Stimulated activated CD8-positive, alpha-beta memory T cell treated with anti-CD3 and anti-CD28 coated beads, Interleukin-7, amount 100 ng/mL, for 4 hours (primary cell): ENCODE data around the gene XRCC1.
"Not testable (repeated sequence)": the region's sequence is repeated elsewhere in the genome, so short reads cannot be mapped to it uniquely, and the experiment has no call there.

ENCODE experiments used
- DNase-seq, 2 donors: peaks; one replicate each; pipeline ENCODE4 v3.0.0-alpha.2; 2020; ENCODE audit warnings: low read depth in 2 of 2

XRCC1 gene

DNA sequence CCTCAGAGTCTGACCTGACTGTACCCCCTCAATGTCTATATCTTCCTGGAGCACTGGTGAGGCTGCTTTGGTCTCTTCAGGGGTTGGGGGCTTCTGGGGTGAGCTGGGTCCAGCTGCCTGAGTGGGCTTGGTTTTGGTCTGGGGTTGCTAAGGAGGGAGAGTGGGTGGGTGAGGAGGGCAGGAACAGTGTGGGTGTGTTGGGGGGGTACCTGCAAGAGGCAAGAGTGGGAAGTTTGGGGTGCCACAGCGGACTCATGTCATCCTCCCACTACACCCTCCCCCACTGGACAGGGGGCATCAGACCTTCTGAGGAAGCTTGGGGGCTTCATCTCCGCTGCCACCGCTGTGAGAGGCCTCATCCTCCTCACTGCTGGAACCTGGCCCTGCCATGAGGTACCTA is 28.7 kb downstream of the XRCC1 start:
- no peak for DNase-seq

- DNase-seq = no peak
Measured at GRCh38 chr19:43545981-43546380, 29.3 kb downstream of the XRCC1 start.

DNA sequence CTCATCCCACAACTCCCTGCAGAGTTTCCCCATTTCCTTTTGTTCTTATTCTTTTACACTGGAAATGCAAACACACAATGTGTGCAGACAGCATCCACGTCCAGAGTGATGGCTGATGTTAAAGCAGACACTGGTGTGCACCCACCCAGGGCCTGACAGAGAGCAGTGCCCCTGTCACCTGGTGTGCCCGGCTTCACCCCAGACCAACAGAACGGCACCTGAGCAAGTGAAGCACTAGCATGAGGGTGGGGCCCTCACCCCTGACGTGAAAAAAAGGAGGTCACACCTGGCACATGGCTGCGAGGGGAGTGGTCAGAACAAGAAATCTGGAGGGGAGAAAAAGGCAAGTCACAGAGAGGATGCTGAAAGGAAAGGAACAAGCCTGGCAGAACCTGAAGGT is 30.1 kb downstream of the XRCC1 start:
- DNase-seq = no peak

DNA sequence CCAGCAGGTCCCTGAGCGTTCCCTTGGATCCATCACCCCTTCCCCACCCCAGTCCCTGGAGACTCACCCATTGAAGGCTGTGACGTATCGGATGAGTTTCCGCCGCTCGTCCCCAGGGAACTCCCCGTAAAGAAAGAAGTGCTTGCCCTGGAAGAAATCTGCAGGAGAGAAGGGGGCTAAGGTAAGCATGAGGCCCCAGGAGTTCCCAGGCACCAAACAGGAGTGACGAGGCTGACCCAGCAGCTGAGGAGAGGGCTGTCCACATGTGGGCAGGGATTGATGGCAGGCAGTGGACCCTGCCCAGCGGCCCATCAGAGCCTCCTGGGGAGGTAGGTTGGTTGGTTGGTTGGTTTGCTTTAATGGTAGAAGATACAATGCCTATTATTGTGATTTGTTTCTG is 31.2 kb downstream of the XRCC1 start:
- no peak for DNase-seq

DNA sequence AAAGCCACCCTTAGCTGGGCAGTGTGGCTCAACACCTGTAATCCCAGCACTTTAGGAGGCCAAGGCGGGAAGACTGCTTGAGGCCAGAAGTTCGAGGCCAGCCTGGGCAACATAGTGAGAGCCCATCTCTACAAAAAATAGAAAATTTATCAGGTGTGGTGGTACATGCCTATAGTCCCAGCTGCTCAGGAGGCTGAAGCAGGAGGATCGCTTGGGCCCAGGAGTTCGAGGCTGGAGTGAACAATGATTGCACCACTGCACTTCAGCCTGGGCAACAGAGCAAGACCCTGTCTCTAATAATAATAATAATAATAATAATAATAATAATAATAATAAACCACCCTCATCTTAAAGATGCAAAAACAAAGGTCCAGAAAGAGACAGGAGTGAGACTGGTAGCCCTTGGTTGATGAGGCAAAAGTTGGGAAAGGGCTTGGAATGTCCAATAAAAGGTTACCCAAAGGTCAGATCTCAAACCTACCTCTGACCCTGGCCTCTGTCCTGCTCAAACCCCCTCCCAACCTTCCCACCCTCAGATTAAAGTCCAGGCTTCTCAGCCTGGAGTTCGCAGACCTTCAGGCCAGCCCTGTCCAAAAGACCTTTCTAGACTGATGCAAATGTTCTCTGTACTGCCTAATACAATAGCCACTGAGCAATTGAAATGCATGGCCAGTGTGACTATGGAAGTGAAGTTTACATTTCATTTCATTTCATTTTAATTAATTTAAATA is 33.2 kb downstream of the XRCC1 start:
- DNase-seq = no peak

DNA sequence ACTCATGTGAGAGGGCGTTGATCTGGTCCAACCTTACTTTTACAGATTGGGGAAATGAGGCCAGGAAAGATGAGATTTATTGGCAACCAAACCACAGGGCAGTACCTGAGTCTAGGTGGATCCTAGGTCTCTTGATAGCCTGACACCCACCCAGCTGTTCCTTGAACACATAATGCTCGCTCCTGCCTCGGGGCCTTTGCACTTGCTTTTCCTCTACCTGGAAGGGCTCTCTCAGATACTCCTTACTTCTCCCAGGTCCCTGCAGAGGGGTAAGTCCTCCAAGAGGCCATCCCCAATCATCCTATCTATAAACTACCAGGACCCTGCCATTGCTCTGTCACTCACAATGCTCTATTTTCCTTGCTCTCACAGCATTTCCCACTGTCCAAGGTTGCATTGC is 34.9 kb downstream of the XRCC1 start:
- no peak for DNase-seq

DNA sequence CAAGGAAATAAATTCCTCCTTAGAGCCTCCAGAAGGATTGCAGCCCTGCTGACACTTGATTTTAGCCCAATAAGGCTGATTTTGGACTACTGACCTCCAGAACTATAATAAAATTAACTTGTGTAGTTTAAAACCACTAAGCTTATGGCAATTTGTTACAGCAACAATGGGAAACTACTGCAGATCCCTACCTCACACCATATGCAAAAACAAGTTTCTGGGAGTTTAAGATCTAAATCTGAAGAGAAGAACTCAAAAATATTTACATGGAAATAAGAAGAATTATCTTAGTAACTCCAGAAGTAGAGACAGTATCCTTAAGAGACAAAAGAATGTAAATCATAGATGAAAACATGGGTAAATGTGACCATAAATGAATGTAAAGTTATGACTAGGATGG is 36.4 kb downstream of the XRCC1 start:
- DNase-seq = no peak

DNA sequence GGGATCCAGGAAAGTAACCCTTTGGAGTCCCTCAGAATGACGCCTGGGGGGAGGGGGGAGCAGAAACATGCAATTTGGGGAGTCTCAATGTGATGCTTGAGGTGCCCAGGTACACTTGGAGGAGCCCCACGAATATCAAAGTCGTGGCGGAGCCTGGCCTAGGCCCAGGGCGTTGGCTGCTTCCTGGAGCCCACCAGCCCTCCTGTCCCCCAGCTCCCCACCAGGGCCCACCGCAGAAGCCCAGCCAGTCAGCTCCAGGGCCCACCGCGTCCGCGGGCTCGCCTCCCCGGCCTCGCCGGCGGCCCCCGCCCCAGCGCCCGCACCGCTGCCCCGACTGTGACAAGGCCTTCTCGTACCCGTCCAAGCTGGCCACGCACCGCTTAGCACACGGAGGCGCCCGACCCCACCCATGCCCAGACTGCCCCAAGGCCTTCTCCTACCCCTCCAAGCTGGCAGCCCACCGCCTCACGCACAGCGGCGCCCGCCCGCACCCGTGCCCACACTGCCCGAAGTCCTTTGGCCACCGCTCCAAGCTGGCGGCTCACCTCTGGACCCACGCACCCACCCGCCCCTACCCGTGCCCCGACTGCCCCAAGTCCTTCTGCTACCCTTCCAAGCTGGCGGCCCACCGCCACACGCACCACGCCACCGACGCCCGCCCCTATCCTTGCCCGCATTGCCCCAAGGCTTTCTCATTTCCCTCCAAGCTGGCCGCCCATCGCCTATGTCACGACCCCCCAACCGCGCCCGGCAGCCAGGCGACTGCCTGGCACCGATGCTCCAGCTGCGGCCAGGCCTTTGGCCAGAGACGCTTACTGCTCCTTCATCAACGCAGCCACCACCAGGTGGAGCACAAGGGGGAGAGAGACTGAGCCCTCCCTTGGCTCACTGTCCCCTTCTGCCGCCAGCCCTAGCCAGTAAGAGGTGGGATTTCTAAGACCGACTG is 40.2 kb downstream of the XRCC1 start:
- no peak for DNase-seq

GRCh38 chr19:43534305-43534815 is 41.0 kb downstream of the XRCC1 start:
- no peak for DNase-seq

- peak; percentile 89 to 93 for DNase-seq
Measured at GRCh38 chr19:43533546-43534304, 41.6 kb downstream of the XRCC1 start.

- DNase-seq = peak; percentile 78 to 81
Measured at GRCh38 chr19:43532962-43533545, 42.3 kb downstream of the XRCC1 start, which contains the start of gene ZNF575. ZNF575 (plus strand) TSS chr19:43533188; CDS start chr19:43534423, 1,235 bp downstream.

DNA sequence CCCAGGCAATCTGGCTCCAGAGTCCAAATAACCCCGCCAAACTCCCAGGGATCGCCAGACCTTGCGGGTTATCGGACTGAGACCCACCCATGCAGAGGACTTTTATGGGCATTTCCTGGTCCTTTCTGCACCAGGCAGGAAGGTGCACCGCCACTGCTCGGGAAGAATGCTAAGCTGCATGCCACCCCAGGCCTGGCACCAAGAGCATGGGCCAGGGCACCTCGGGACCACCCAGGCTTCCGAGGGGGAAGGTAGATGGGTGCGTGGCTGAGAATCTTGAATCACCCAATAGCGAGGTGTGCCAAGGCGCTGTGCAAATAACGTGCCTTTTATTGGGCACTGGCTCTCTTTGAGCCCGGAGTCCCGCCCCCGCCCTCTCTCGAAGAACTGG is 42.8 kb downstream of the XRCC1 start:
- no peak for DNase-seq

DNA sequence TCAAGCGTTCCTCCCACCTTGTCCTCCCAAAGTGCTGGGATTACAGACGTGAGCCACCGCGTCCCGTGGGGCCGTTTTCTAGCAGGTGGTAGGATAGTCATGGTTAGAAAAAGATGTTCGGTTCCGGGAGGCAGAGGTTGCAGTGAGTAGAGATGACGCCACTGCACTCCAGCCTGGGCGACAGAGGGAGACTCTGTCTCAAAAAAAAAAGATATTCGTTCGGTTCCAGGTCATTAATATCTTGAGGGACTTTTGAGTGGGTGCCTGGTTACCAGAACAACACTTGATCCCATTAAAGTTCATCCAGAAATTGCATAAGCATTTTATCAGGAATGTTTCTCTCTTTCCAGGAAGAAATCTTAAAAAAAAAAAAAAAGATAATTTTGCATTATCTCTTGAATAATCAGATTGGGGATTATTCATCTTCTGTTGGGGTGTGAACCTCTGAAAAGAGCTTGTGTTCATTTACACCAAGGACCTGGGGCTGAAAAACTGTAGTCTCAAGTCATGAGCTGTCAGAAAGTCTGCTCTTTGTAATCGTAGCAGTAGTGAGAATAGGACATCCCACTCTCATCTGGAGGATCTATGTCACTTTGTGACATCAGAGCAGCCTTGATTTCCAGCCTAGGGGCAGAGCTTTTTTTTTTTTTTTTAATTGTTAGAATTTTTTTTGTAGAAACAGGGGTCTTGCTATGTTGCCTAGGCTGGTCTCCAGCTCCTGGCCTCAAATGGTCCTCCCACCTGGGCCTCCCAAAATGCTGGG is 47.3 kb downstream of the XRCC1 start:
- DNase-seq = no peak

DNA sequence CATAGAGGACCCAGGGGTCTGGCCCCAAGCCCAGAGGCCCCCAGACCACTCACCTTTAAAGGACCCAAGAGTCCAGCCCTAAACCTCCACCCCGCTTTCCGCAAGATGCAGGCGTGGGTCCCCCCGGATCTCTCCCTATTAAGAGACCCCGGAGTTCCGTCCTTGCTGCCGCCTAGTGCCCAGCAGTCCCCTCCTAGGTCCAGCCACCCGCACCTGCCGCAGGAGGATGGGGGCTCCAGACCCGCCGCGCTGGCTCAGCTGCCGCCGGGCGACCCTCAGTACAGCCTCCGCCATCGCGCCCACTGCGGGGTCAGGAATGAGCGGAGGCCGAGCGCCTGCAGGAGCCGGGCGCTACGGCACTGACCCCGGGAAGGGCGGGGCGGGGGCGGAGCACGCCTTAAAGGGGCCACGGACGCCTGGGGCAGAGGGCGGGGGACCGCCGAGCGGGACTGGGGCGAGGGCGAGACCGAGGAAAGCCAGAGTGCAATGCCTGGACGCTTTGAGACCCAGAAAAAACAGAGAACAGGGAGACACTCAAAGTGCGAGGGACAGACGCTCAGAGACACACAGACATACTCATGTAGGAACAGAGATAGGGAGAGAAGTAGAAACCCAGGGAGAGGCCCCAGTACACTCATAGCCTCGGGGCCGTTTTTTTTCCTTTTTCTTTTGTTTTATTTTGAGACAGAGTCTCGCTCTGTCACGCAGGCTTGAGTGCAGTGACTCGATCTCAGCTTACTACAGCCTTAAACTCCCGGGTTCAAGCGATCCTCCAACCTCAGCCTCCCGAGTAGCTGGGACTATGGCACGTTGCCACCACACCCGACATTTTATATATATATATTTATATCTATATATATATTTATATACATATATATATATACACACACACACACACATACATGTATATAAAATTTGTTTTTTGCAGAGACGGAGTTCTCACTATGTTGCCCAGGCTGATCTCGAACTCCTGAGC is 48.2 kb downstream of the XRCC1 start, which contains the start of gene ETHE1:
Gene ETHE1, minus strand, starts transcription at position 318 of the 976 bp plus-strand sequence. Its CDS starts 24 bp downstream, at position 294.
- peak; percentile 17 to 64 for DNase-seq

DNA sequence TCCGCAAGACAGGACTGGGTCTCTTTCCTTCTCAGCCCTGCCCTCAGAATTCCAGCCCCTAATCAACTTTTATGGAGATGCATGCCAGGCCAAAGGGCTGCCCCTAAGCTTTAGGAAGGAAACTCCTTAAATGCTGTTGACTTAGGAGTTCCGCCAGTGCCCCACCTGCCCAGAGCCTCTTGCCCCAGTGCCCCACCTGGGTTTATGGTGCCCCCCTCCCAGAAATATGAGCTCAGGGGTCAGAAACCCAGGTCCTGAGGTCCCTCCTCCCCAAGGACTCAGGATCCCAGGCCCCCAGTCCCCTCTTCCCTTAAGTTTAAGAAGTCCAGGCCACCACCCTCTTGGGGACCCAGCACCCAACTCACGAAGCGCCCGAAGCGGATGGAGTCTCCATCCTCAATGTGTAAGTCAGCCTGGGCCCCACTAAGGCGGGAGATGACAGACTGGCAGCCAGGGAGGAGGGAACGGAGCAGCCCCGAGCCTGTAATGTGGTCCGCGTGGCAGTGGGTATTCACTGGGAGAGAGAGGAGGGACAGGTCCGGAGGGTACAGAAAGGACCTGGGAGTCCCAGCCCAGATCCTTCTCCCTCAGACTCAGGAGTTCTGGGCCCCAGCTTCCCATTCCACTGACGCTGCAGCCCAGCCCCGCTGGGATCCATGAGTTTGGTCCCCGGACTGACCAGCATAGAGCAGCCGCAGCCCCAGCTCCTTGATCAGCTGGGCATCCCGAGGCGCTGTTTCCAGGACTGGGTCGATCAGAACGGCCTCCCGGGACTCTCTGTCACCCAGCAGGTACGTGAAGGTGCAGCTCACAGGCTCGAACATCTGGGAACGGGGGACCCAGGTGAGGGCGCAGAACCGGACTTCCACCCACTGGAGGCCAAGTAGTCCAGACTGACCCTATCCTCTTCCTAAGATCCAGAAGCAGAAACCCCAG is 49.2 kb downstream of the XRCC1 start:
- no peak for DNase-seq

- no peak for DNase-seq
Measured at GRCh38 chr19:43524922-43525835, 50.1 kb downstream of the XRCC1 start.

DNA sequence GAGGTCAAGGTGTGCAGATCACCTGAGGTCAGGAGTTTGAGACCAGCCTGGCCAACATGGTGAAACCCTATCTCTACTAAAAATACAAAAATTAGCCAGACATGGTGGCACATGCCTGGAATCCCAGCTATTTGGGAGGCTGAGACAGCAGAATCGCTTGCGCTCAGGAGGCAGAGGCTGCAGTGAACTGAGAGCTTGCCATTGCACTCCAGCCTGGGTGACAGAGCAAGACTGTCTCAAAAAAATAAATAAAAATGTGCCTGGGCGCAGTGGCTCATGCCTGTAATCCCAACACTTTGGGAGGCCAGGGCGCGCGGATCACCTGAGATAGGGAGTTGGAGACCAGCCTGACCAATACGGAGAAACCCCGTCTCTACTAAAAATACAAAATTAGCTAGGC is 51.6 kb downstream of the XRCC1 start:
- DNase-seq = not testable (repeated sequence)
